GM21360 (cell line): ENCODE results near the gene C10orf71.

Source experiments
- ATAC-seq: cut with Tn5 transposase; IDR thresholded peaks from one replicate; pipeline ENCODE4 v1.9.1; 2021; ENCODE audit warnings: mild to moderate bottlenecking, moderate library complexity; ENCODE audit not compliant: unreplicated experiment

C10orf71 gene

GRCh38 chr10:49273626-49274025 is 25.3 kb upstream of the C10orf71 start:
- ATAC-seq = no peak

DNA sequence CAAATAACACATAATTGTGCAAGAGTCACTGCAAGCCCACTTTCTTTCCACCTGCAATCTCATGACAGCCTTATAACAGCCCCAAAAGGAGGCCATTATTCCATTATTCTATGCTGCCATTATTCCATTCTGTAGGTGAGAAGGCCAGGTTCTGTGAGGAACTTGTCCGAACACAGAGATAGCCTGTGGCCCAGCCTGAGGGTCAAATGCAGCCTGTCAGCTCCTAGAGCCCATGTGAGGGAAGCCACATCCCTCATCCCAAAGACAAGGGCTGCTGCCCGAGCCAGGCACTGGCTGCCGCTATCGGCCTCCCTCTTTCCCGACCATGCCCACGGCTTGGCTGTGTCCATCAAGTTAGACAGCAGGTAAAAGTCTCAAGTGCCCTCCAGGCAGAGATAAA is 24.1 kb upstream of the C10orf71 start:
- ATAC-seq = no peak

- no peak for ATAC-seq
Observed at GRCh38 chr10:49275896-49276295, 23.1 kb upstream of the C10orf71 start.

DNA sequence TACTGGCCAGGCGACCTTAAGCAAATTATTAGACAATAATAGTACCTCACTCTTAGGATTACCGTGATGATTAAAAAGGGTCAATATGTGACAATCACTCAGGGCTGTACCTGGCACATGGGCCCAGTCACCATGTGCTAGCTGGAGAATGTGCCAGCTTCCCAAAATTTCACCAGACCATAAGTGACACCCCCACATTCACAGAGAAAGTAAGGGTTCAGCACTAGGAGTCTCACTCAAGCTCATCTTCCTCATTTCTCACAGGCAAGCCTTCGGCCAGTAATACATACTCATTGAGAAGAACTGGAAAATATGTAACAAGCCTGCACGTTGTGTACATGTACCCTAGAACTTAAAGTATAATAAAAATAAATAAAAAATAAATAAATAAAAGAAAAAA is 22.4 kb upstream of the C10orf71 start:
- ATAC-seq = no peak

DNA sequence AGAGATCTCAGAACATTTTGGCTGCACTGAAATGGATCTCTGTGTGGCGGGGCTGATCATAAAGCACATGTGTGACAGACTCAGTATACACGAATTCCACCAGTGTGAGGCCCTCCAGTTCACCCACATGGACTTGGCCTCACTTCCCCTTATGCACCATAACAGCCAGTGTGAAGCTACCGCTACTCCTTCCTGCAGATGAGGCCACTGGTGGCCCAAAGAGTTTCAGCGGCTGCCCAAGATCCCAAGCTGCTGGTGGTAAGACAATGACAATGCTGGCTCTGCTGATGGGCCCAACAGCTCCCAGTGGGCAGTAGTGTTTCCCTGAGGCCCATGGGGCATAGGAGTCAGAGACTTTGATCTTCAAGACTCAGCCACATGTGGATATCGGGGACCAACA is 21.0 kb upstream of the C10orf71 start:
- no peak for ATAC-seq

- no peak for ATAC-seq
Observed at GRCh38 chr10:49278497-49278981, 20.4 kb upstream of the C10orf71 start.

DNA sequence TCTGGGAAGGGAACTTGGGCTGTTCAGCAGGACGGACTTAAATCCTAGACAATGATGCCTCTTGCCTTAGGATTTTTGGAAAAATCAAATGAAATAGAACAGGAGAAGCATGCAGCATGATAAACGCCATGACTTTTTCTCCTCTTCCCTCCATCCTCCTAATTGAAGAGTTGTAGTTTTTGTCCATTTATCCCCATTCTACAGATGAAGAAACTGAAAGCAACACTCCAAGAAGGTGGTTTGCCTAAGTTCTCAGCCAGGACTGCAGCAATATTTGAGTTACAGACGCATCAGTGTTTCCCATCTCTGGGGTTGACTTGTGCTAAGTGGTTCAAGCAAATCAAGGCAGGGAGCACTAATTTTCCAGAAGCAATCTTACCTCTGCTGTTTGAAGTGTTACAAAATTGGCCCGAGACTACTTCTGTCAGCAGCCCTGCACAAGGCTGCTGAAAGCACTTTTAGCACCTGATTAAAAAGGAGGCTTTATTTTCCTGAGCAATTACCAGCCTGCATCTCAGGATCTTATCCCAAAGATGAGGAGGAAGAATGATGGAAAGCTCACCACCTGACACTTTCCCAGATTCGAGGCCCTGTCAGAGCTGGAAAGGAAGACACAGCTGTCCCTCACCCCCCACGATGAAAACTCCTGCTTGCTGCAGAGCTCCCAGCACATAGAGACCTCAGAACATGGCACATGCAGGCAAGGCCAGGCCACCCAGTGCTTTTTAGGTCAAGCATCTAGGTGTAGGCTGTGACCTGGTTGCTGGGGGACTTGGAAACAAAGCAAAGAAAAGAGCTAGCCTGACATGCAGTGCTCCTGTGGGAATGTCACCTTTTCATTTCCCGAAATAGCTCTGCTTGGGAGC is 19.7 kb upstream of the C10orf71 start:
- no peak for ATAC-seq

- ATAC-seq = no peak
Observed at GRCh38 chr10:49280001-49280408, 19.0 kb upstream of the C10orf71 start.

DNA sequence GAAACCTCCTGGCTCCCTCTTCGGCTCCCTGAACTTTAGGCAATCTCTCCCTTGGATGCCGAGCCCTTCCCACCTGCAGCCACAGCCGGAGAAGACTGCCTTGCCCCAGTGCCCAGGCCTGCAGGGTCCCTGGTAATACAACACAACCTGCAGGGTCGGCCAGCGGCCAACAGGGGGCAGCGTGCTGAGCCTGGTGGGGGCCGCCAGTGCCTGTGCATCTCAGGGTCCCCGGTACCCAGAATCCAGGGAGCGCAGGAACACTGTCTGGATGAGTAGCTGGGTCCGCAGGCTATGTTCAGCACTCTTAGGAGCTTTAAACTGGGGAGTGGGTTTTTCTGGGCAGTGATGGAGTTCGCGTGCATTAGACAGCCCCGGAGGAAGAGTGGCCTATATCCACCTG is 17.5 kb upstream of the C10orf71 start:
- ATAC-seq = no peak

- ATAC-seq = no peak
Observed at GRCh38 chr10:49282306-49282705, 16.7 kb upstream of the C10orf71 start.

DNA sequence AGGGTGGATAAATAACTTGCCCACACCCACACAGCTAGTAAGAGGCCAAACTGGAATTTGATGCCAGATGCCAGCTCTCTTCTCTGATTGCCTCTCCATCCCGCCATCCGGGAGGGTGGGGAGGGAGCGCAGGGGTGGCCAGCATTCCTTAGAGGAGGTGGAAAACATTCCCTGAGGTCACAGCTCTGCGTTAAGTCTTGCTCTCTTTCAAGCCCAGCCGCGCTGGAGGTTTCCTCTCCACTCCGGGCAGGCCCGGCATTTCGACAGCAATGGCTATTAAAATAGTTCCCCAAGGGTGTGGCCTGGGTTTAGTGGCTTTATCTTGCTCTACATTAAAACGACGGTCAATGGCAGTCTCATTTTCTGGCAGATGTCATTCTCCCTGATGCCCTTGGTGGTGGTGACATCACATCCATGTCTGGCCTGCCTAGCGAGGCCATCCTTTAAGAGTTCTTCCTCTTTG is 16.1 kb upstream of the C10orf71 start:
- no peak for ATAC-seq

DNA sequence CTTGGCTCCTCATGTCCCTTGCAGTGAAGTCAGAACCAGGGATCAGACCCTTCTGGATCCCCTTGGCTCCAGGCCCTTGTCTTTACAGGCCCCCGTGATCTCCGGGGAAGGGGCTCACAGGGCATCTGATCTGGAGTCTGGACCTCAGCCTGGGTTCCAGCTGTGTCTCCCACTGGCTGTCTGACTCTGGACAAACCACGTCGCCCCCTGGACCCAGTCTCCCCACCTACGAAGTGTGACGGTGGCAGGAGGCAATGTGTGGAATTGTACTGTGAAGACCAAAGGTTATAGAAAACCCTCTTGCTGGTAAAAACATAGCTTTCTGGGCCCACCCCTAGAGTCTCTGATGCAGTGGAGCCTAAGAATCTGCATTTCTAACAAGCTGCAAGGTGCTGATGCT is 15.5 kb upstream of the C10orf71 start:
- ATAC-seq = no peak

DNA sequence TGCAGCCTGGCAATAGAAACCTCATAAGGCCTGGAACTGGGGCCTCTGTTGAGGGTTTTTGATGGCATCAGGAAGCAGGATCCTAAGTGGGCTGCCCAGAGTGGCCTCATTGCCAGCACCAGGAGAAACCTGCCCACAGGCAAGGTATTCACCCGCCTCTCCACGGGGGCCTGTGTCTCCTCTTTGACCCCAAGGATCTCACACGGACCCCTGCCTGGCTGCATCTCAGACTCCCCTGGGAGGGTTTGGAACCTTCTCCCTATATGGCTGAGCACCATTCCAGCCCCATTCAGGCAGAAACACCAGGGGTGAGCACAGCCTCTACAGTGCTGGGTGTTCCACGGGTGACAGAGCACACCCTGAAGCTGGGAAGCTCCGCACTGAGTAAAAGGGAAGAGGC is 14.6 kb upstream of the C10orf71 start:
- no peak for ATAC-seq

GRCh38 chr10:49285232-49285631 is 13.7 kb upstream of the C10orf71 start:
- ATAC-seq = no peak

DNA sequence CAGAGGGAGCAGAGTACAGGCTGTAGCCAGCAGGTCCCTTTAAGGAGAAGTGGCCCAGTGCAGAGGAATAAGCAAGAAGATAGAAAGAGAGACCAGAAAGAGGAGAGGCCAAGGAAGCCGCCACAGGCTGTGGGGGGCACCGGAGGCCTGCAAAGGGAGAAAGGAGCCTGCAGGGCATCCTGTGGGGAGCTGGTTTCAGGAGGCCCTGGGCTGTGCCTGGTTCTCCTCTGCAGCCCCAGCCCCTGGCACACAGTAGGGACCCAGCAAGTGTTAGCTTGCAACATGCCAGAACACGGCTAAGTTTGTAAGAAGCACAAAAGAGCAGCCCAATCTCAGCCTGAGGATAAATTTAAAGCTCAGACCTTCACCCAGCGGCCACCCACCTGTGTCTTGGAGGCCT is 12.3 kb upstream of the C10orf71 start:
- no peak for ATAC-seq

- ATAC-seq = no peak
Observed at GRCh38 chr10:49287689-49288340, 11.2 kb upstream of the C10orf71 start.

DNA sequence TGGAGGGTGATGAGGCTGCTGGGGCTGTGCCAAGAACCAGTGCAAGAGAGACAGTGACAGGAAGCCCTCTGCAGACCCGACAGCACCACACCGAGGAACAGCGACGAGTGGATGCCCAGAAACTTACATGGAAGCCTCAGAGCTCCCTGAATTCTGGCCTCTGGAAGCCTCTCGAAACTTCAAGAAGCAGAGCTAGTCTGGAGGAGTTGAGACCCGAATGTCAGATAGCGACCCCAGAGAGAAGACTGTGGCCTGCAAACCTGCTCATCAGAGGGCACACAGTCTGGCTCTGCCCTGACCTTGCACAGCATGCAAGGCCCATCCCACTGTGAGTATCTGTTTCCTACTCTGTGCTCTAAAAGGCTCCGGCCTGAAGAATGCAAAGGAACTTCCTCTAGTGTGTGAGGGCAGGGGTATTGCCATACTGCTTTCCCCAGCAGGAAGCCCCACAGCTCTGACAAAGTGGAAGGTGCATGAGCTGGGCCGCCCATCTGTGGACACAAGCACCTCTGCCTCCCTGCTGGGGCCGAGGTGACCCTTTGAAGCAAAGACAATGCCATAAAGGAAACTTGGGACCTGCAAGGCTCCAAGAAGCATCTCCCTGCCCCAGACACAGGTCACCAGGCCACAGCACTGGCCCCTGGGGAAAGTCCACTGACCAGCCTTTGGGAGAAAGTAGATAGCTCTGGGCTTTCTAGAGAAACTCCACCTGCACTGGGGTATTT is 10.5 kb upstream of the C10orf71 start:
- ATAC-seq = no peak

DNA sequence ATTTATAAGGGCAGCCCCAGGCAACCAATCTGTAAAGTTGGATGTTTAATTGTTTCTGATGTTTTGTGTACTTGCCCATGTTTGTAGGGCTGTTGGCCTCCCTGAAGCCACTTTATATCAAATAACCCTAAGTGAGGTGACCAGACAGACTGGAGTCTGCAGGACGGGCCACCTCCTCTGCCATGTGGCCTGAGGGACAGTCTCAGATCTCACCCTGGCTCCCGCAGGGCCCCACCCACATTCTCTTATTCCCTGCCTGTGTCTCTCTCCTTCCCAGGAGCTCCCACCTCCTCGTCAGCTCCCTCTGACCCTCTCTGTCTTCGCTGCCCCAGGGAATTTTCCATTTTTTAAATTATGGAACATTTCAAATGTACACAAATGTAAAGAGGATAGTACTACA is 9.5 kb upstream of the C10orf71 start:
- no peak for ATAC-seq

DNA sequence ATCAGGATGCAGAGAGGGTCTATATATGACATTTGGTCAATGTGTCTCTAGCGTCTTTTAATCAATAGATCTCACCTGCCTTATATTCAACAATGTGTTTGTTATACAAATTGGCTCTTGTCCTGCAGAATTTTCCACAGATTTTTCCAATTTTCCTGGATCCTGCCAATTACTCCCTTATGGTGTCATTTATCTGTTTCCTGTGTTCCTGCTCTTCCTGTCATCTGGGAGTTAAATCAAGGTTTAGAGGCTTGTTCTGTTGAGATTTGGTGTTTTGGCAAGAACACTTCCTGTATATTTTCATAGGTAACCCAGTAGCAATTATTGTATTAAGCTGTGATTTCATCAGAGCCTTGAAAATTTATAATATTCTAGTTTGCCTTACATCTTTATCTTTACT is 8.8 kb upstream of the C10orf71 start:
- ATAC-seq = no peak

- ATAC-seq = no peak
Observed at GRCh38 chr10:49290607-49291006, 8.4 kb upstream of the C10orf71 start.

DNA sequence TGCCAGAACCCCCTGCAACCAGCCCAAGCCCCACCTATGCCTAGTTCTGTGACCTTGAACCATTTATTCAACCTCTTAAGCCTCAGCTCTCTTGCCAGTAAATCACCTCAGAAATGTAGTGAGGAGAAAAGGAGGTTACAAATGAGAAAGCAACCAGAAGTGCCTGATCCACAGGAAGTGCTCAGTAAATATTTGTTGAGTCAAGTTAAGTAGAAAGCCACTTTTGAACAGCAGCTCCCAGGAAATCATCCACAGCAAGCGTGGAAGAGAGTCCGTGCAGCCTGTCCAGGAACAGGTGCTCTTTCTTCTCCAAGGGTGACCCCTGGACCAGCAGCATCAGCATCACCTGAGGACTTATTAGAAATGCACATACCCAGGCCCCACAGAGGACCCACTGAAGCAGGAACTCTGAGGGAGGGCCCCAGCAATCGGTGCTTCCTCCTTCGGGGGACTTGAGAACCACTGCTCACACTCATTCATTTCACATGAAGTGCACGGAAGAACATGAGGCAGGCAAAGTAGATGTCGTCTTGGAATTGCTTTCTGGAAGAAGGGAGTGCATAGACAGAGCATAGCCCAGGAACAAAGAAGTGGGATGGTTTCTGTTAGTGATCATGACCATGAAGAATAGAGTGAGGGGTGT is 6.3 kb upstream of the C10orf71 start:
- ATAC-seq = no peak
